HepG2 (cell line): ENCODE data around the gene TTPAL. TPM values are rescaled to one million over a fixed set of nuclear protein-coding genes. Genes with fewer than 3 reads are reported as not detected.

Experiments used
- CCAR2 ChIP-seq: fragments of 200-400 bp; formaldehyde crosslinking; optimal IDR thresholded peaks from 2 replicates; pipeline ENCODE3; 2018; ENCODE audit warnings: low read depth, mild to moderate bottlenecking, low read length, moderate library complexity
- EEA1 ChIP-seq: sonication (generic); formaldehyde crosslinking; IDR thresholded peaks from 2 replicates; pipeline ENCODE4 v1.5.1; 2020; ENCODE audit warnings: mild to moderate bottlenecking, missing genetic modification reagents, borderline replicate concordance
- JUNB ChIP-seq: sonication (generic); formaldehyde crosslinking; IDR thresholded peaks from 2 replicates; pipeline ENCODE4 v1.8.0; 2022; ENCODE audit warnings: missing genetic modification reagents, mild to moderate bottlenecking, borderline replicate concordance
- MXI1 ChIP-seq: IDR thresholded peaks from 3 replicates; pipeline ENCODE4 v1.6.1; 2012; ENCODE audit warnings: low read depth, low read length, inconsistent platforms, borderline replicate concordance
- TRIM24 ChIP-seq: sonication (generic); formaldehyde crosslinking; IDR thresholded peaks from 2 replicates; pipeline ENCODE4 v1.8.0; 2022; ENCODE audit warnings: mild to moderate bottlenecking, missing genetic modification reagents
- YEATS4 ChIP-seq: sonication (generic); formaldehyde crosslinking; IDR thresholded peaks from 2 replicates; pipeline ENCODE4 v1.4.0; 2020; ENCODE audit warnings: missing genetic modification reagents, borderline replicate concordance
- ZFX ChIP-seq: sonication (generic); formaldehyde crosslinking; IDR thresholded peaks from 2 replicates; pipeline ENCODE4 v1.4.0; 2020; ENCODE audit warnings: mild to moderate bottlenecking, low read depth, missing genetic modification reagents, moderate library complexity
- ZKSCAN1 ChIP-seq: fragments of 150-350 bp; IDR thresholded peaks from 2 replicates; pipeline ENCODE4 v1.6.1; 2014; ENCODE audit warnings: low read length
- polyA plus RNA-seq, 8 experiments: library from polyadenylated mRNA; depleted of rRNA in 3 of 8; stranded (reverse) in 7 of 8; unstranded in 1 of 8; fragments of >200 nt; fragmentation: Illumina TruSeq in 4 of 8; extraction: Trizol in 4 of 8; gene quantifications; 2 replicates each; pipeline versions ENCODE4 v1.2.1 to v1.2.3, GENCODE V29; 2011 to 2016; ENCODE audit warnings: low read depth in 4 of 8, missing spikeins in 1 of 8, mixed read lengths in 1 of 8; ENCODE audit not compliant: insufficient read depth in 1 of 8
- total RNA-seq, 5 experiments: library from RNA; depleted of rRNA; stranded (reverse); fragments of >200 nt; fragmentation: Illumina TruSeq; extraction: Trizol; gene quantifications; 2 replicates each; pipeline ENCODE4 v1.2.3, GENCODE V29; 2016; ENCODE audit warnings: low read depth in 1 of 5
- TF ChIP-seq, protein P1 (sequence below): sonication (generic); formaldehyde crosslinking; IDR thresholded peaks from 2 replicates; pipeline ENCODE4 v1.4.0; 2020; ENCODE audit warnings: missing genetic modification reagents
- TF ChIP-seq, protein P2 (sequence below): sonication (generic); formaldehyde crosslinking; IDR thresholded peaks from 2 replicates; pipeline ENCODE4 v1.5.0; 2020; ENCODE audit warnings: missing genetic modification reagents
- TF ChIP-seq, protein P3 (sequence below): sonication (generic); formaldehyde crosslinking; IDR thresholded peaks from 2 replicates; pipeline ENCODE4 v1.4.0; 2020; ENCODE audit warnings: missing genetic modification reagents
- TF ChIP-seq, protein P4 (sequence below): sonication (generic); formaldehyde crosslinking; IDR thresholded peaks from 2 replicates; pipeline ENCODE4 v1.4.0; 2020; ENCODE audit warnings: low read depth, missing genetic modification reagents
- TF ChIP-seq, protein P5 (sequence below): sonication (generic); formaldehyde crosslinking; IDR thresholded peaks from 2 replicates; pipeline ENCODE4 v1.4.0; 2020; ENCODE audit warnings: missing genetic modification reagents

TTPAL gene
- total and polyA plus RNA-seq, 2 of the 13 experiments (the other 11 are each of a cell fraction or from before 2014, with no cell fraction given) = 4.3 to 18.8 TPM

DNA sequence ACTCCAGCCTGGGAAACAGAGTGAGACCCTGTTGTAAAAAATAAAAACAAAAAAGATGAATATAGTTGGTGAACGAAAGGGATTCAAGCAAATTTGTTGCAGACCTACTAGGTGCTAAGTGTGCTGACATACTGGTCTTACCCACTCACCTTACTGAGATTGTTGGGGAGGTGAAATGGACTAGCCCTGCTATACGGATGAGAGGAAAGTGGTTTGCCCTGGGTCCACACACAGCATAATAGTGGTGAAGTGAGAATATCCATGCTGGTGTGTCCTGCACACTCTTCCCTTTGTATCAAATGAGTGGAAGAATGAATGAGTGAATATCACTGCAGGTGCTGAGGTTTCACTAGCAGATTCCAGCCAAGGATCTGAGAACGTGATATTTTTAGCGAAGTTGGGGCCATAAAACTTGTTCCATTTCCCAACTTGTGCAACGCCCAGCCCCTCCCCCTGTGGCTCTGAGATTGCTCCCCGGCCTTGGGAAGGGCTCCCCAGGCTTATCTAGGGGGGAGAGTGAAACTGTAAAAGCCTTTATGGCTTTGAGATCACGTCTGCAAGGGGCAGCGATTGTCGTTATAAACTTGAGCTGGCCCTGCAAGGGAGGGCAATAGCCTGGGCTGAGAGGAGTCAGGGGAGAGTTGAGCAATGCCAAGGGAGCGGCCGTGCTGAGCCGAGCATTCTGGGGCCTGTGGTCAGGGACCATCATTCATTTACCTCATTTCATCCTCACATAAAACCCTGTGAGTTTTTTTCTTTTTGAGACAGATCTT, 33.2 kb upstream of the TTPAL start (continued):
- TF ChIP-seq, protein P1, sequence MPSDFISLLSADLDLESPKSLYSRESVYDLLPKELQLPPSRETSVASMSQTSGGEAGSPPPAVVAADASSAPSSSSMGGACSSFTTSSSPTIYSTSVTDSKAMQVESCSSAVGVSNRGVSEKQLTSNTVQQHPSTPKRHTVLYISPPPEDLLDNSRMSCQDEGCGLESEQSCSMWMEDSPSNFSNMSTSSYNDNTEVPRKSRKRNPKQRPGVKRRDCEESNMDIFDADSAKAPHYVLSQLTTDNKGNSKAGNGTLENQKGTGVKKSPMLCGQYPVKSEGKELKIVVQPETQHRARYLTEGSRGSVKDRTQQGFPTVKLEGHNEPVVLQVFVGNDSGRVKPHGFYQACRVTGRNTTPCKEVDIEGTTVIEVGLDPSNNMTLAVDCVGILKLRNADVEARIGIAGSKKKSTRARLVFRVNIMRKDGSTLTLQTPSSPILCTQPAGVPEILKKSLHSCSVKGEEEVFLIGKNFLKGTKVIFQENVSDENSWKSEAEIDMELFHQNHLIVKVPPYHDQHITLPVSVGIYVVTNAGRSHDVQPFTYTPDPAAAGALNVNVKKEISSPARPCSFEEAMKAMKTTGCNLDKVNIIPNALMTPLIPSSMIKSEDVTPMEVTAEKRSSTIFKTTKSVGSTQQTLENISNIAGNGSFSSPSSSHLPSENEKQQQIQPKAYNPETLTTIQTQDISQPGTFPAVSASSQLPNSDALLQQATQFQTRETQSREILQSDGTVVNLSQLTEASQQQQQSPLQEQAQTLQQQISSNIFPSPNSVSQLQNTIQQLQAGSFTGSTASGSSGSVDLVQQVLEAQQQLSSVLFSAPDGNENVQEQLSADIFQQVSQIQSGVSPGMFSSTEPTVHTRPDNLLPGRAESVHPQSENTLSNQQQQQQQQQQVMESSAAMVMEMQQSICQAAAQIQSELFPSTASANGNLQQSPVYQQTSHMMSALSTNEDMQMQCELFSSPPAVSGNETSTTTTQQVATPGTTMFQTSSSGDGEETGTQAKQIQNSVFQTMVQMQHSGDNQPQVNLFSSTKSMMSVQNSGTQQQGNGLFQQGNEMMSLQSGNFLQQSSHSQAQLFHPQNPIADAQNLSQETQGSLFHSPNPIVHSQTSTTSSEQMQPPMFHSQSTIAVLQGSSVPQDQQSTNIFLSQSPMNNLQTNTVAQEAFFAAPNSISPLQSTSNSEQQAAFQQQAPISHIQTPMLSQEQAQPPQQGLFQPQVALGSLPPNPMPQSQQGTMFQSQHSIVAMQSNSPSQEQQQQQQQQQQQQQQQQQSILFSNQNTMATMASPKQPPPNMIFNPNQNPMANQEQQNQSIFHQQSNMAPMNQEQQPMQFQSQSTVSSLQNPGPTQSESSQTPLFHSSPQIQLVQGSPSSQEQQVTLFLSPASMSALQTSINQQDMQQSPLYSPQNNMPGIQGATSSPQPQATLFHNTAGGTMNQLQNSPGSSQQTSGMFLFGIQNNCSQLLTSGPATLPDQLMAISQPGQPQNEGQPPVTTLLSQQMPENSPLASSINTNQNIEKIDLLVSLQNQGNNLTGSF (CRISPR knock-in tag) = 0 out of 2 replicates have a peak, but pooled peaks have one; percentile 13
- TF ChIP-seq YEATS4 (CRISPR knock-in tag) (peak; percentile 45; the same call in 1 of the 2 replicates), ZFX (CRISPR knock-in tag) (0 out of 2 replicates have a peak, but pooled peaks have one; percentile 30), CCAR2 (no peak), TRIM24 (CRISPR knock-in tag) (0 out of 2 replicates have a peak, but pooled peaks have one; percentile 34), MXI1 (no peak), ZKSCAN1 (peak; percentile 85), JUNB (CRISPR knock-in tag) (no peak), EEA1 (CRISPR knock-in tag) (peak; percentile 71; the same call in 1 of the 2 replicates)
- TF ChIP-seq, protein P2, sequence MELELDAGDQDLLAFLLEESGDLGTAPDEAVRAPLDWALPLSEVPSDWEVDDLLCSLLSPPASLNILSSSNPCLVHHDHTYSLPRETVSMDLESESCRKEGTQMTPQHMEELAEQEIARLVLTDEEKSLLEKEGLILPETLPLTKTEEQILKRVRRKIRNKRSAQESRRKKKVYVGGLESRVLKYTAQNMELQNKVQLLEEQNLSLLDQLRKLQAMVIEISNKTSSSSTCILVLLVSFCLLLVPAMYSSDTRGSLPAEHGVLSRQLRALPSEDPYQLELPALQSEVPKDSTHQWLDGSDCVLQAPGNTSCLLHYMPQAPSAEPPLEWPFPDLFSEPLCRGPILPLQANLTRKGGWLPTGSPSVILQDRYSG (CRISPR knock-in tag) = no peak
- TF ChIP-seq, protein P3, sequence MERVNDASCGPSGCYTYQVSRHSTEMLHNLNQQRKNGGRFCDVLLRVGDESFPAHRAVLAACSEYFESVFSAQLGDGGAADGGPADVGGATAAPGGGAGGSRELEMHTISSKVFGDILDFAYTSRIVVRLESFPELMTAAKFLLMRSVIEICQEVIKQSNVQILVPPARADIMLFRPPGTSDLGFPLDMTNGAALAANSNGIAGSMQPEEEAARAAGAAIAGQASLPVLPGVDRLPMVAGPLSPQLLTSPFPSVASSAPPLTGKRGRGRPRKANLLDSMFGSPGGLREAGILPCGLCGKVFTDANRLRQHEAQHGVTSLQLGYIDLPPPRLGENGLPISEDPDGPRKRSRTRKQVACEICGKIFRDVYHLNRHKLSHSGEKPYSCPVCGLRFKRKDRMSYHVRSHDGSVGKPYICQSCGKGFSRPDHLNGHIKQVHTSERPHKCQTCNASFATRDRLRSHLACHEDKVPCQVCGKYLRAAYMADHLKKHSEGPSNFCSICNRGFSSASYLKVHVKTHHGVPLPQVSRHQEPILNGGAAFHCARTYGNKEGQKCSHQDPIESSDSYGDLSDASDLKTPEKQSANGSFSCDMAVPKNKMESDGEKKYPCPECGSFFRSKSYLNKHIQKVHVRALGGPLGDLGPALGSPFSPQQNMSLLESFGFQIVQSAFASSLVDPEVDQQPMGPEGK (CRISPR knock-in tag) = peak; percentile 33; the same call in 1 of the 2 replicates
- TF ChIP-seq, protein P4, sequence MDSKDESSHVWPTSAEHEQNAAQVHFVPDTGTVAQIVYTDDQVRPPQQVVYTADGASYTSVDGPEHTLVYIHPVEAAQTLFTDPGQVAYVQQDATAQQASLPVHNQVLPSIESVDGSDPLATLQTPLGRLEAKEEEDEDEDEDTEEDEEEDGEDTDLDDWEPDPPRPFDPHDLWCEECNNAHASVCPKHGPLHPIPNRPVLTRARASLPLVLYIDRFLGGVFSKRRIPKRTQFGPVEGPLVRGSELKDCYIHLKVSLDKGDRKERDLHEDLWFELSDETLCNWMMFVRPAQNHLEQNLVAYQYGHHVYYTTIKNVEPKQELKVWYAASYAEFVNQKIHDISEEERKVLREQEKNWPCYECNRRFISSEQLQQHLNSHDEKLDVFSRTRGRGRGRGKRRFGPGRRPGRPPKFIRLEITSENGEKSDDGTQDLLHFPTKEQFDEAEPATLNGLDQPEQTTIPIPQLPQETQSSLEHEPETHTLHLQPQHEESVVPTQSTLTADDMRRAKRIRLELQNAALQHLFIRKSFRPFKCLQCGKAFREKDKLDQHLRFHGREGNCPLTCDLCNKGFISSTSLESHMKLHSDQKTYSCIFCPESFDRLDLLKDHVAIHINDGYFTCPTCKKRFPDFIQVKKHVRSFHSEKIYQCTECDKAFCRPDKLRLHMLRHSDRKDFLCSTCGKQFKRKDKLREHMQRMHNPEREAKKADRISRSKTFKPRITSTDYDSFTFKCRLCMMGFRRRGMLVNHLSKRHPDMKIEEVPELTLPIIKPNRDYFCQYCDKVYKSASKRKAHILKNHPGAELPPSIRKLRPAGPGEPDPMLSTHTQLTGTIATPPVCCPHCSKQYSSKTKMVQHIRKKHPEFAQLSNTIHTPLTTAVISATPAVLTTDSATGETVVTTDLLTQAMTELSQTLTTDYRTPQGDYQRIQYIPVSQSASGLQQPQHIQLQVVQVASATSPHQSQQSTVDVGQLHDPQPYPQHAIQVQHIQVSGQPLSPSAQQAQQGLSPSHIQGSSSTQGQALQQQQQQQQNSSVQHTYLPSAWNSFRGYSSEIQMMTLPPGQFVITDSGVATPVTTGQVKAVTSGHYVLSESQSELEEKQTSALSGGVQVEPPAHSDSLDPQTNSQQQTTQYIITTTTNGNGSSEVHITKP (CRISPR knock-in tag) = peak; percentile 60; the same call in 1 of the 2 replicates
- TF ChIP-seq, protein P5, sequence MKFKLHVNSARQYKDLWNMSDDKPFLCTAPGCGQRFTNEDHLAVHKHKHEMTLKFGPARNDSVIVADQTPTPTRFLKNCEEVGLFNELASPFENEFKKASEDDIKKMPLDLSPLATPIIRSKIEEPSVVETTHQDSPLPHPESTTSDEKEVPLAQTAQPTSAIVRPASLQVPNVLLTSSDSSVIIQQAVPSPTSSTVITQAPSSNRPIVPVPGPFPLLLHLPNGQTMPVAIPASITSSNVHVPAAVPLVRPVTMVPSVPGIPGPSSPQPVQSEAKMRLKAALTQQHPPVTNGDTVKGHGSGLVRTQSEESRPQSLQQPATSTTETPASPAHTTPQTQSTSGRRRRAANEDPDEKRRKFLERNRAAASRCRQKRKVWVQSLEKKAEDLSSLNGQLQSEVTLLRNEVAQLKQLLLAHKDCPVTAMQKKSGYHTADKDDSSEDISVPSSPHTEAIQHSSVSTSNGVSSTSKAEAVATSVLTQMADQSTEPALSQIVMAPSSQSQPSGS (CRISPR knock-in tag) = no peak
